ENCODE results near the gene FRMD4A.

DNA sequence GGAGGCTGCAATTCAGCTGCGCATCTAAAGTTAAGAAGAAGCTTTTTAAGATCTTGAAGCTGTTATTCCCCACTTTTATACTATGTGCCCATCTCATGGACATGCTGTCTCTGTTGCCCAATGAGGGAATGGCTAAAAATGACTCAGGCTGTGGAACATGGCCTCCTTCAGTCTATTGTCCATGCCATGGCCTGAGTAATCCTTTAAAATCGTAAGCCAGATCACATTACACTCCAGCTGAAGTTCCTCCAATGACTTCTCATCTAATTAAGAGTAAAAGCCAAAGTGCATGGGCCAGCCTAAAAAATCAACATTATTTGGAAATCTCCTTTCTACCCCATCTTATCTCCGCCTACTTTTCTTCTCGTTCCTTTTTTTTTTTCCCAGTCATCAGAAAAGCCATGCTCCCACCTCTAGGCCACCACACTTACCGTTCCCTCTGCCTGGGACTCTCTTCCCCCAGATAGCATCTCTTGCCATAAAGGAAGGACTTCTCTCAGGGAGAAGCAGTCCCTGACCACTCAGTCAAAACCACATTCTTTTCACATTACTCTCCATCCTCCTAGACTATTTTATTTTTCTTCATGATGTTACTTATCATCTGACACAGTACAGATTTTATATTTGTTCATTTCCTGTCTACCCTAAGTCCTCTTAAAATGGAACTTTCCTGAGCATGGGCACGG is 406.5 kb downstream of the FRMD4A start:
- TF ChIP-seq, protein P1, sequence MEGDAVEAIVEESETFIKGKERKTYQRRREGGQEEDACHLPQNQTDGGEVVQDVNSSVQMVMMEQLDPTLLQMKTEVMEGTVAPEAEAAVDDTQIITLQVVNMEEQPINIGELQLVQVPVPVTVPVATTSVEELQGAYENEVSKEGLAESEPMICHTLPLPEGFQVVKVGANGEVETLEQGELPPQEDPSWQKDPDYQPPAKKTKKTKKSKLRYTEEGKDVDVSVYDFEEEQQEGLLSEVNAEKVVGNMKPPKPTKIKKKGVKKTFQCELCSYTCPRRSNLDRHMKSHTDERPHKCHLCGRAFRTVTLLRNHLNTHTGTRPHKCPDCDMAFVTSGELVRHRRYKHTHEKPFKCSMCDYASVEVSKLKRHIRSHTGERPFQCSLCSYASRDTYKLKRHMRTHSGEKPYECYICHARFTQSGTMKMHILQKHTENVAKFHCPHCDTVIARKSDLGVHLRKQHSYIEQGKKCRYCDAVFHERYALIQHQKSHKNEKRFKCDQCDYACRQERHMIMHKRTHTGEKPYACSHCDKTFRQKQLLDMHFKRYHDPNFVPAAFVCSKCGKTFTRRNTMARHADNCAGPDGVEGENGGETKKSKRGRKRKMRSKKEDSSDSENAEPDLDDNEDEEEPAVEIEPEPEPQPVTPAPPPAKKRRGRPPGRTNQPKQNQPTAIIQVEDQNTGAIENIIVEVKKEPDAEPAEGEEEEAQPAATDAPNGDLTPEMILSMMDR (IDR thresholded peaks at IDR 0.05) = no peak
- TF ChIP-seq POLR2A (IDR thresholded peaks at IDR 0.05) = no peak

Data from heart left ventricle (tissue), 13 donors.